Measurements from ENCODE around the gene CENPP.
A peak's percentile ranks its signal among the peaks of the same experiment; 100 is the strongest.

Gene CENPP

GRCh38 chr9:92325269-92325990 lies at the start of gene CENPP, which contains the start of gene NOL8:
CENPP (plus strand) TSS chr9:92325953.
NOL8 (minus strand) TSS chr9:92325350; CDS start chr9:92324161, 1,189 bp downstream.
- peak; percentile 94 to 95 (median 94) for DNase-seq

- DNase-seq: peak in 1 of 3 donors; percentile 7
Measured at GRCh38 chr9:92276331-92277032, 49.3 kb upstream of the CENPP start.

GRCh38 chr9:92278110-92278509 lies 47.6 kb upstream of the CENPP start:
- no peak for DNase-seq

- no peak for DNase-seq
Measured at GRCh38 chr9:92279302-92279701, 46.5 kb upstream of the CENPP start.

- peak in 1 of 3 donors; percentile 16 for DNase-seq
Measured at GRCh38 chr9:92289708-92290390, 35.9 kb upstream of the CENPP start.

- no peak for DNase-seq
Measured at GRCh38 chr9:92290785-92291429, 34.8 kb upstream of the CENPP start.

- no peak for DNase-seq
Measured at GRCh38 chr9:92291577-92291976, 34.2 kb upstream of the CENPP start.

- DNase-seq: peak; percentile 46 to 81 (median 80)
Measured at GRCh38 chr9:92292338-92293074, 33.2 kb upstream of the CENPP start.

- no peak for DNase-seq
Measured at GRCh38 chr9:92293075-92293354, 32.7 kb upstream of the CENPP start.

- DNase-seq: peak; percentile 98 to 99 (median 99)
Measured at GRCh38 chr9:92293452-92294296, 32.1 kb upstream of the CENPP start, which contains the start of gene IARS1. IARS1 (minus strand) TSS chr9:92293697; CDS start chr9:92289419, 4,278 bp downstream.

GRCh38 chr9:92294297-92294676 lies 31.5 kb upstream of the CENPP start:
- DNase-seq: no peak

- no peak for DNase-seq
Measured at GRCh38 chr9:92295240-92295790, 30.4 kb upstream of the CENPP start.

- DNase-seq: no peak
Measured at GRCh38 chr9:92295827-92296258, 29.9 kb upstream of the CENPP start.

GRCh38 chr9:92297611-92298010 lies 28.1 kb upstream of the CENPP start:
- DNase-seq: no peak

- DNase-seq: no peak
Measured at GRCh38 chr9:92298036-92298435, 27.7 kb upstream of the CENPP start.

GRCh38 chr9:92299116-92299515 lies 26.6 kb upstream of the CENPP start:
- DNase-seq: peak; percentile 47 to 57 (median 55)

GRCh38 chr9:92300936-92301335 lies 24.8 kb upstream of the CENPP start:
- DNase-seq: no peak

- DNase-seq: no peak
Measured at GRCh38 chr9:92308893-92309292, 16.9 kb upstream of the CENPP start.

GRCh38 chr9:92310562-92310961 lies 15.2 kb upstream of the CENPP start:
- DNase-seq: no peak

GRCh38 chr9:92312887-92313623 lies 12.7 kb upstream of the CENPP start:
- no peak for DNase-seq
